IMR-90 (cell line): ENCODE results near the gene TM4SF4. TPM values are rescaled to one million over a fixed set of nuclear protein-coding genes. Genes with fewer than 3 reads are reported as not detected.

Experiments used
- ATAC-seq: fragments of 200-7000 bp; cut with Tn5 transposase; 2 replicates; pipeline ENCODE4 v1.9.1; 2020; ENCODE audit warnings: low read depth, mild to moderate bottlenecking, moderate library complexity
- BruUV-seq: library from RNA; stranded (reverse); fragments of 400-500 nt; replicated peaks from 2 replicates; lab custom pipeline; 2021; lab: Mats Ljungman, UMichigan
- CTCF ChIA-PET: fragments of 300-600 bp; formaldehyde crosslinking; extraction: SDS; loops from one replicate; lab custom pipeline; 2021; ENCODE audit warnings: antibody characterized with exemption; lab: Yijun Ruan, JAX
- POLR2A ChIA-PET: fragments of 300-600 bp; sonication (Branson Sonifier 250); formaldehyde crosslinking; loops from one replicate; lab custom pipeline; 2022; ENCODE audit warnings: antibody characterized with exemption; ENCODE audit not compliant: unreplicated experiment; lab: Charles Lee
- DNase-seq: peaks from one replicate; pipeline ENCODE4 v3.0.0; 2013
- H2AFZ ChIP-seq: replicated peaks from 2 replicates; pipeline ENCODE3; 2013; ENCODE audit warnings: low read length, mild to moderate bottlenecking; ENCODE audit not compliant: poor library complexity
- H2AK5ac ChIP-seq: 2 replicates; pipeline ENCODE4 v1.6.1; 2013; ENCODE audit warnings: low read depth, low read length, inconsistent platforms
- H2AK9ac ChIP-seq: replicated peaks from 2 replicates; pipeline ENCODE3; 2013; ENCODE audit warnings: mild to moderate bottlenecking, low read depth, low read length, moderate library complexity; ENCODE audit not compliant: poor library complexity
- H2BK120ac ChIP-seq: 2 replicates; pipeline ENCODE4 v1.6.1; 2013; ENCODE audit warnings: low read depth, low read length, inconsistent platforms
- H2BK15ac ChIP-seq: 3 replicates; pipeline ENCODE4 v1.6.1; 2013; ENCODE audit warnings: low read depth, low read length, inconsistent platforms
- H2BK20ac ChIP-seq: 2 replicates; pipeline ENCODE4 v1.6.1; 2013; ENCODE audit warnings: low read depth, mild to moderate bottlenecking, inconsistent platforms, low read length, moderate library complexity
- H2BK5ac ChIP-seq: 2 replicates; pipeline ENCODE4 v1.6.1; 2013; ENCODE audit warnings: mild to moderate bottlenecking, low read depth, low read length, inconsistent platforms; ENCODE audit not compliant: poor library complexity, severe bottlenecking
- H3K14ac ChIP-seq: replicated peaks from 2 replicates; pipeline ENCODE4 v1.6.1; 2013; ENCODE audit warnings: low read depth, low read length, inconsistent platforms
- H3K18ac ChIP-seq: 2 replicates; pipeline ENCODE4 v1.6.1; 2013; ENCODE audit warnings: low read depth, low read length, control low read depth
- H3K23ac ChIP-seq: 2 replicates; pipeline ENCODE4 v1.6.1; 2013; ENCODE audit warnings: low read depth, low read length, inconsistent platforms
- H3K27ac ChIP-seq: 2 replicates; pipeline ENCODE4 v1.5.1; 2013; ENCODE audit warnings: mild to moderate bottlenecking, control low read depth, low read length; ENCODE audit not compliant: insufficient read depth
- H3K27me3 ChIP-seq: 2 replicates; pipeline ENCODE4 v1.6.1; 2013; ENCODE audit warnings: low read length; ENCODE audit not compliant: control insufficient read depth, insufficient read depth
- H3K36me3 ChIP-seq: 2 replicates; pipeline ENCODE4 v1.6.1; 2013; ENCODE audit warnings: low read length, mixed read lengths; ENCODE audit not compliant: control insufficient read depth, insufficient read depth
- H3K4ac ChIP-seq: 2 replicates; pipeline ENCODE4 v1.6.1; 2013; ENCODE audit warnings: low read depth, low read length, inconsistent platforms
- H3K4me1 ChIP-seq: 2 replicates; pipeline ENCODE4 v1.6.1; 2013; ENCODE audit warnings: low read length, mixed read lengths; ENCODE audit not compliant: control insufficient read depth, insufficient read depth
- H3K4me2 ChIP-seq: 2 replicates; pipeline ENCODE4 v1.6.1; 2013; ENCODE audit warnings: low read depth, mild to moderate bottlenecking, control low read depth, low read length, moderate library complexity
- H3K4me3 ChIP-seq: 2 replicates; pipeline ENCODE4 v1.5.1; 2013; ENCODE audit warnings: low read depth, mild to moderate bottlenecking, control low read depth, low read length, moderate library complexity; ENCODE audit not compliant: insufficient read depth
- H3K56ac ChIP-seq: 2 replicates; pipeline ENCODE4 v1.6.1; 2013; ENCODE audit warnings: low read length, inconsistent platforms; ENCODE audit not compliant: insufficient read depth; ENCODE audit errors: extremely low read depth
- H3K79me1 ChIP-seq, 2 experiments: 2 replicates each; pipeline ENCODE4 v1.6.1; 2013; ENCODE audit warnings: low read length in 2 of 2, inconsistent platforms in 1 of 2, low read depth in 1 of 2
- H3K9ac ChIP-seq: 2 replicates; pipeline ENCODE4 v1.6.1; 2013; ENCODE audit warnings: low read depth, low read length, control low read depth
- H3K9me1 ChIP-seq: 2 replicates; pipeline ENCODE4 v1.6.1; 2013; ENCODE audit warnings: low read length, inconsistent platforms; ENCODE audit not compliant: insufficient read depth
- H3K9me3 ChIP-seq: 2 replicates; pipeline ENCODE4 v1.6.1; 2013; ENCODE audit warnings: low read length; ENCODE audit not compliant: control insufficient read depth, insufficient read depth
- H4K20me1 ChIP-seq: 2 replicates; pipeline ENCODE4 v1.6.1; 2013; ENCODE audit warnings: low read length, inconsistent platforms; ENCODE audit not compliant: insufficient read depth
- H4K5ac ChIP-seq: 2 replicates; pipeline ENCODE4 v1.6.1; 2013; ENCODE audit warnings: mild to moderate bottlenecking, low read depth, low read length, control low read depth
- H4K8ac ChIP-seq, 2 experiments: 2 replicates each; pipeline ENCODE4 v1.6.1; 2013; ENCODE audit warnings: low read depth in 2 of 2, low read length in 2 of 2, control low read depth in 1 of 2, inconsistent platforms in 1 of 2
- H4K91ac ChIP-seq: 2 replicates; pipeline ENCODE4 v1.6.1; 2013; ENCODE audit warnings: low read depth, low read length, inconsistent platforms; ENCODE audit not compliant: insufficient read depth
- BHLHE40 ChIP-seq: fragments of 150-350 bp; IDR thresholded peaks from 2 replicates; pipeline ENCODE4 v1.6.1; 2016; ENCODE audit warnings: mild to moderate bottlenecking, low read depth, low read length
- CEBPB ChIP-seq: IDR thresholded peaks from 2 replicates; pipeline ENCODE4 v1.6.1; 2012; ENCODE audit warnings: low read depth, low read length, improper control_type of control experiment
- CHD1 ChIP-seq: IDR thresholded peaks from 2 replicates; pipeline ENCODE4 v1.6.1; 2012; ENCODE audit warnings: low read depth, low read length, improper control_type of control experiment
- MAFK ChIP-seq: IDR thresholded peaks from 2 replicates; pipeline ENCODE4 v1.6.1; 2012; ENCODE audit warnings: low read depth, low read length, improper control_type of control experiment
- MAZ ChIP-seq: IDR thresholded peaks from 2 replicates; pipeline ENCODE4 v1.6.1; 2012; ENCODE audit warnings: low read depth, mild to moderate bottlenecking, low read length, improper control_type of control experiment, moderate library complexity, borderline replicate concordance
- MXI1 ChIP-seq: IDR thresholded peaks from 2 replicates; pipeline ENCODE4 v1.6.1; 2012; ENCODE audit warnings: low read depth, mild to moderate bottlenecking, low read length, moderate library complexity, borderline replicate concordance
- NFE2L2 ChIP-seq: fragments of 150-350 bp; IDR thresholded peaks from 2 replicates; pipeline ENCODE4 v1.6.1; 2016; ENCODE audit warnings: low read depth, mild to moderate bottlenecking, low read length
- RAD21 ChIP-seq: IDR thresholded peaks from 2 replicates; pipeline ENCODE4 v1.6.1; 2012; ENCODE audit warnings: low read length, improper control_type of control experiment
- RFX5 ChIP-seq: IDR thresholded peaks from 2 replicates; pipeline ENCODE4 v1.8.0; 2012; ENCODE audit warnings: low read depth, mild to moderate bottlenecking, low read length, moderate library complexity
- SMC3 ChIP-seq: fragments of 150-350 bp; IDR thresholded peaks from 2 replicates; pipeline ENCODE4 v1.6.1; 2016; ENCODE audit warnings: low read depth, mild to moderate bottlenecking, antibody characterized with exemption, low read length, moderate library complexity
- WGBS, 2 experiments: methylation state at CpG; one replicate each; pipeline versions ENCODE4 v1.1.5 to v1.1.7; 2013; ENCODE audit warnings: missing lambda C conversion rate in 2 of 2; ENCODE audit not compliant: insufficient read length in 1 of 2; ENCODE audit errors: extremely low coverage in 2 of 2; 5-methylcytosine and 5-hydroxymethylcytosine counted together
- dilution Hi-C: fragments of 300-500 bp; cut with HindIII; formaldehyde crosslinking; loops from one replicate; pipeline ENCODE4 v1.14.3; 2018; ENCODE audit warnings: low sequenced_read_pairs; ENCODE audit not compliant: unreplicated experiment
- in situ Hi-C: fragments of 300-500 bp; cut with MboI; formaldehyde crosslinking; loops from 3 replicates; pipeline ENCODE4 v1.14.3; 2019; ENCODE audit warnings: low sequenced_read_pairs, inconsistent platforms, mixed read lengths
- intact Hi-C: fragments of 100-400 bp; cut with micrococcal nuclease; formaldehyde crosslinking; loops from 2 replicates; pipeline ENCODE4 v1.10.0; 2022
- polyA plus RNA-seq, 3 experiments: library from polyadenylated mRNA; depleted of rRNA; stranded (reverse); fragments of >200 nt; gene quantifications; 2 replicates each; pipeline ENCODE4 v1.2.3, GENCODE V29; 2012; ENCODE audit warnings: low replicate concordance in 1 of 3
- total RNA-seq: library from RNA; depleted of rRNA; stranded (reverse); fragments of >200 nt; gene quantifications from 2 replicates; pipeline ENCODE4 v1.2.3, GENCODE V29; 2012
- TF ChIP-seq, protein P1 (sequence below): fragments of 150-350 bp; IDR thresholded peaks from 2 replicates; pipeline ENCODE4 v1.6.1; 2016; ENCODE audit warnings: low read depth, mild to moderate bottlenecking, low read length, moderate library complexity, borderline replicate concordance

TM4SF4 gene
- total and polyA plus RNA-seq, 2 of the 4 experiments (the other 2 are of a cell fraction) = 0.60 to 1.6 TPM

DNA sequence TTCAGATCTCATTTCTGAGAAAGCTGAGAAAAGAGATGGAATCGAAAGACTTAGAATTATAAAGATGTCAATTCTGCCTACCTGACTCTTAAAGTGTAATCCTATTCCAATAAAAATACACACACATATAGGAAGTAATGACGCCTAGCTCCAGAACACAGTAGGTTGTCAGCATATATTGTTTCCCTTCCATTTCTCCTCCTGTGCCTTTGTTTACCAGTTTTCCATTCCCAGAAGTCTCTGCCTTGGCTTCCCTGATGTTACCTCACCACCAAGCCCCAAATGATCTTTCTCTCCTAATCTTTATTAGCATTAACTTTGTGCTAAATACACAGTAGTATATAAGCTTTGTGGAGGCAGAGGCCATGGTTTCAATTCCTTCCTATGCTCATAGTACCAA is 40.0 kb downstream of the TM4SF4 start:
- no peak overlapping the region for H3K27ac ChIP-seq
- WGBS, 2 experiments = no CpG with 5 or more reads among the region's 2 CpGs
- dilution Hi-C loops (loop anchor here (25.0 kb wide), 1 partner anchor 223 kb away; no protein-coding TSS in a partner anchor), intact Hi-C loops (no loop called here), in situ Hi-C loops (loop anchor here (5.0 kb wide), 1 partner anchor 203 kb away; no protein-coding TSS in a partner anchor)
- DNase-seq (no peak), ATAC-seq (no peak)
- no peaks in the 10 kb centered on the region for H3K27me3 ChIP-seq
- no peak overlapping the region for H3K23ac ChIP-seq
- H3K9me1 ChIP-seq = 0 out of 2 replicates have a peak, but pooled peaks cover 3% of the 10 kb centered on the region
- no peak overlapping the region for H3K9ac ChIP-seq
- no peak for TF ChIP-seq BHLHE40
- no peak for TF ChIP-seq MXI1
- no peak for TF ChIP-seq RFX5
- TF ChIP-seq, protein P1, sequence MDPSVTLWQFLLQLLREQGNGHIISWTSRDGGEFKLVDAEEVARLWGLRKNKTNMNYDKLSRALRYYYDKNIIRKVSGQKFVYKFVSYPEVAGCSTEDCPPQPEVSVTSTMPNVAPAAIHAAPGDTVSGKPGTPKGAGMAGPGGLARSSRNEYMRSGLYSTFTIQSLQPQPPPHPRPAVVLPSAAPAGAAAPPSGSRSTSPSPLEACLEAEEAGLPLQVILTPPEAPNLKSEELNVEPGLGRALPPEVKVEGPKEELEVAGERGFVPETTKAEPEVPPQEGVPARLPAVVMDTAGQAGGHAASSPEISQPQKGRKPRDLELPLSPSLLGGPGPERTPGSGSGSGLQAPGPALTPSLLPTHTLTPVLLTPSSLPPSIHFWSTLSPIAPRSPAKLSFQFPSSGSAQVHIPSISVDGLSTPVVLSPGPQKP = no peak
- TF ChIP-seq MAFK = no peak
- TF ChIP-seq RAD21 = no peak
- no peak for TF ChIP-seq CHD1
- no peak for TF ChIP-seq SMC3
- TF ChIP-seq MAZ = no peak
- no peak for TF ChIP-seq CEBPB
- TF ChIP-seq NFE2L2 = no peak
- no peak overlapping the region for H3K14ac ChIP-seq
- peaks cover 3 to 4% of the 10 kb centered on the region in 2 experiments; a peak in 1 of 4 replicates for H3K79me1 ChIP-seq
- H3K4ac ChIP-seq = no peak overlapping the region
- no peak overlapping the region for H2BK15ac ChIP-seq
- no peak overlapping the region for H2BK5ac ChIP-seq
- no peak overlapping the region for H3K18ac ChIP-seq
- BruUV-seq = no TSS peak
- no peaks in the 10 kb centered on the region for H3K9me3 ChIP-seq
- H4K20me1 ChIP-seq = no peaks in the 10 kb centered on the region
- no peak overlapping the region for H3K4me2 ChIP-seq
- H3K36me3 ChIP-seq = peaks cover 9% of the 10 kb centered on the region
- H3K4me3 ChIP-seq = no peak overlapping the region
- H2AK9ac ChIP-seq = no peak overlapping the region
- no peaks in the 10 kb centered on the region for H3K4me1 ChIP-seq
- no peak overlapping the region for H2AK5ac ChIP-seq
- no peak overlapping the region for H3K56ac ChIP-seq
- H2BK20ac ChIP-seq = no peak overlapping the region
- ChIA-PET CTCF (no interaction called here), POLR2A (no interaction called here)
- H2AFZ ChIP-seq = no peak overlapping the region
- no peak overlapping the region for H4K8ac ChIP-seq
- H2BK120ac ChIP-seq = no peak overlapping the region
- no peak overlapping the region for H4K91ac ChIP-seq
- no peak overlapping the region for H4K5ac ChIP-seq
